Measurements from ENCODE around the gene CD81. TPM values are rescaled to one million over a fixed set of nuclear protein-coding genes. Genes with fewer than 3 reads are reported as not detected.
"Not testable (repeated sequence)": the region's sequence is repeated elsewhere in the genome, so short reads cannot be mapped to it uniquely, and the experiment has no call there.

CD81 gene
- total RNA-seq, 1 experiment from 2014 or later, result 416 TPM

DNA sequence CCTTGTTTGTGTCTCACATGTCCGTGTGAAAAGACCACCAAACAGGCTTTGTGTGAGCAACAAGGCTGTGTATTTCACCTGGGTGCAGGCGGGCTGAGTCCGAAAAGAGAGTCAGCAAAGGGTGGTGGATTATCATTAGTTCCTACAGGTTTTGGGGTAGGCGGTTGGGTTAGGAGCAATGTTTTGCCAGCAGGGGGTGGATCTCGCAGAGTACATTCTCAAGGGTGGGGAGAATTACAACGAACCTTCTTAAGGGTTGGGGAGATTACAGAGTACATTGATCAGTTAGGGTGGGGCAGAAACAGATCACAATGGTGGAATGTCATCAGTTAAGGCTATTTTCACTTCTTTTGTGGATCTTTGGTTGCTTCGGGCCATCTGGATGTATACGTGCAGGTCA is 38.4 kb upstream of the CD81 start:
- ATAC-seq; DNase-seq (ENCODE audit: low read depth, low spot score); CTCF ChIA-PET; H3K4me3 ChIP-seq (ENCODE audit: low read depth in 2 of 2, low read length in 2 of 2); in situ Hi-C loops (cut with HindIII; ENCODE audit: low pct_unique_long_range_greater_than_20kb, low sequenced_read_pairs); POLR2A ChIA-PET; H3K4me1 ChIP-seq (ENCODE audit: control insufficient read depth, insufficient read depth, low read length); H3K36me3 ChIP-seq (ENCODE audit: control insufficient read depth, insufficient read depth, low read length); H3K9me3 ChIP-seq (ENCODE audit: control insufficient read depth, insufficient read depth, low read depth, low read length); H3K27ac ChIP-seq (ENCODE audit: low read length); BruUV-seq (replicated peaks); intact Hi-C loops (cut with micrococcal nuclease; ENCODE audit: unreplicated experiment): not testable (repeated sequence)
- peaks cover 22% of the 10 kb centered on the region for H3K27me3 ChIP-seq (ENCODE audit: control insufficient read depth, insufficient read depth, low read length)

DNA sequence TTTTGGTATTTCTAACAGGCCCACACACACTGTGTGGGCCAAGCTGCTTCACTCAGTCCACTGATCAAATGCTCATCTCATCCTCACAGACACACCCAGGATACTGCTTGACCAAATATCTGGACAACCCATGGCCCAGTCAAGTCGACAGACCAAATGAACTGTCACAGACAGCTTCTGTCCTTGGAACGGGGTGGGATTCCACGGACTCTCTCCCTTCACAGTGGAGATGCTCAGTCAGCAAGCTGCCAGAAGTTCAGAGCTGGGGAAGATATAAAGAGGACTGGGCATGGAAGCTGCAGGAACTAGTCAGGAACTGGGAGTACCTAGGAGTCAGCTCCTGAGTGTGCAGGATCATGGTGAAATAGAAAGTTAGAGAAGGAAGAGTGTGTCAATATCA is 34.6 kb upstream of the CD81 start:
- intact Hi-C loops (cut with micrococcal nuclease; ENCODE audit: unreplicated experiment) (no loop called here), in situ Hi-C loops (cut with HindIII; ENCODE audit: low pct_unique_long_range_greater_than_20kb, low sequenced_read_pairs) (no loop called here)
- peaks cover 17% of the 10 kb centered on the region for H3K27me3 ChIP-seq (ENCODE audit: control insufficient read depth, insufficient read depth, low read length)
- ChIA-PET POLR2A (no interaction called here), CTCF (interaction anchor here (0.5 kb wide), 1 partner anchor 29 kb away, joined by 5 read pairs; no protein-coding TSS in a partner anchor)
- no peaks in the 10 kb centered on the region for H3K36me3 ChIP-seq (ENCODE audit: control insufficient read depth, insufficient read depth, low read length)
- H3K4me3 ChIP-seq (ENCODE audit: low read depth in 2 of 2, low read length in 2 of 2), result no peak overlapping the region
- H3K9me3 ChIP-seq (ENCODE audit: control insufficient read depth, insufficient read depth, low read depth, low read length), result no peaks in the 10 kb centered on the region
- DNase-seq (ENCODE audit: low read depth, low spot score) (no peak), ATAC-seq (no peak)
- BruUV-seq (replicated peaks), result no TSS peak
- H3K4me1 ChIP-seq (ENCODE audit: control insufficient read depth, insufficient read depth, low read length), result no peaks in the 10 kb centered on the region
- TF ChIP-seq POLR2AphosphoS5 (IDR thresholded peaks at IDR 0.05; ENCODE audit: low read depth, low read length) (no peak), SIN3A (IDR thresholded peaks at IDR 0.05; ENCODE audit: borderline replicate concordance, insufficient read depth, low read depth, low read length) (no peak), TCF7L2 (IDR thresholded peaks at IDR 0.05; ENCODE audit: low read depth, low read length) (no peak)
- TF ChIP-seq, protein P1, sequence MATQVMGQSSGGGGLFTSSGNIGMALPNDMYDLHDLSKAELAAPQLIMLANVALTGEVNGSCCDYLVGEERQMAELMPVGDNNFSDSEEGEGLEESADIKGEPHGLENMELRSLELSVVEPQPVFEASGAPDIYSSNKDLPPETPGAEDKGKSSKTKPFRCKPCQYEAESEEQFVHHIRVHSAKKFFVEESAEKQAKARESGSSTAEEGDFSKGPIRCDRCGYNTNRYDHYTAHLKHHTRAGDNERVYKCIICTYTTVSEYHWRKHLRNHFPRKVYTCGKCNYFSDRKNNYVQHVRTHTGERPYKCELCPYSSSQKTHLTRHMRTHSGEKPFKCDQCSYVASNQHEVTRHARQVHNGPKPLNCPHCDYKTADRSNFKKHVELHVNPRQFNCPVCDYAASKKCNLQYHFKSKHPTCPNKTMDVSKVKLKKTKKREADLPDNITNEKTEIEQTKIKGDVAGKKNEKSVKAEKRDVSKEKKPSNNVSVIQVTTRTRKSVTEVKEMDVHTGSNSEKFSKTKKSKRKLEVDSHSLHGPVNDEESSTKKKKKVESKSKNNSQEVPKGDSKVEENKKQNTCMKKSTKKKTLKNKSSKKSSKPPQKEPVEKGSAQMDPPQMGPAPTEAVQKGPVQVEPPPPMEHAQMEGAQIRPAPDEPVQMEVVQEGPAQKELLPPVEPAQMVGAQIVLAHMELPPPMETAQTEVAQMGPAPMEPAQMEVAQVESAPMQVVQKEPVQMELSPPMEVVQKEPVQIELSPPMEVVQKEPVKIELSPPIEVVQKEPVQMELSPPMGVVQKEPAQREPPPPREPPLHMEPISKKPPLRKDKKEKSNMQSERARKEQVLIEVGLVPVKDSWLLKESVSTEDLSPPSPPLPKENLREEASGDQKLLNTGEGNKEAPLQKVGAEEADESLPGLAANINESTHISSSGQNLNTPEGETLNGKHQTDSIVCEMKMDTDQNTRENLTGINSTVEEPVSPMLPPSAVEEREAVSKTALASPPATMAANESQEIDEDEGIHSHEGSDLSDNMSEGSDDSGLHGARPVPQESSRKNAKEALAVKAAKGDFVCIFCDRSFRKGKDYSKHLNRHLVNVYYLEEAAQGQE (IDR thresholded peaks at IDR 0.05; ENCODE audit: insufficient read depth in 1 of 2, low read depth in 2 of 2, low read length in 1 of 2), result no peak
- TF ChIP-seq, protein P2, sequence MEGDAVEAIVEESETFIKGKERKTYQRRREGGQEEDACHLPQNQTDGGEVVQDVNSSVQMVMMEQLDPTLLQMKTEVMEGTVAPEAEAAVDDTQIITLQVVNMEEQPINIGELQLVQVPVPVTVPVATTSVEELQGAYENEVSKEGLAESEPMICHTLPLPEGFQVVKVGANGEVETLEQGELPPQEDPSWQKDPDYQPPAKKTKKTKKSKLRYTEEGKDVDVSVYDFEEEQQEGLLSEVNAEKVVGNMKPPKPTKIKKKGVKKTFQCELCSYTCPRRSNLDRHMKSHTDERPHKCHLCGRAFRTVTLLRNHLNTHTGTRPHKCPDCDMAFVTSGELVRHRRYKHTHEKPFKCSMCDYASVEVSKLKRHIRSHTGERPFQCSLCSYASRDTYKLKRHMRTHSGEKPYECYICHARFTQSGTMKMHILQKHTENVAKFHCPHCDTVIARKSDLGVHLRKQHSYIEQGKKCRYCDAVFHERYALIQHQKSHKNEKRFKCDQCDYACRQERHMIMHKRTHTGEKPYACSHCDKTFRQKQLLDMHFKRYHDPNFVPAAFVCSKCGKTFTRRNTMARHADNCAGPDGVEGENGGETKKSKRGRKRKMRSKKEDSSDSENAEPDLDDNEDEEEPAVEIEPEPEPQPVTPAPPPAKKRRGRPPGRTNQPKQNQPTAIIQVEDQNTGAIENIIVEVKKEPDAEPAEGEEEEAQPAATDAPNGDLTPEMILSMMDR (IDR thresholded peaks at IDR 0.05), result no peak
- H3K27ac ChIP-seq (ENCODE audit: low read length), result no peak overlapping the region

DNA sequence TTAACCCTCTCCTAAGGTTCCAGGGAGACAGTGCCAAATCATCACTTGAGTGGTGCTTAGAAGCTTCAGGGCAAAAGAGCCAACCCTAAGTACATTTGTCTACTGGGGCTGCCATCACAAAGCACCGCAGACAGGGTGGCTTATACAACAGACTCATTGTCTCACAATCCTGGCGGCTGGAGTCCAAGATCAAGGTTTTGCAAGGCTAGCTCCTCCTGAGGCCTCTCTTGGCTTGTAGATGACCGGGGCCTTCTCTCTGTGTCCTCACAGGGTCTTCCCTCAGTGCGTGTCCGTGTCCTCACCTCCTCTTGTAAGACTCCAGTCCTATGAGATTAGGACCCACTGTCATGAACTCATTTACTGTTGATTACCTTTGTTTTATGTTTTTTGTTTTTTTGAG is 34.1 kb upstream of the CD81 start:
- ChIA-PET POLR2A (no interaction called here), CTCF (interaction anchor here (0.5 kb wide), 1 partner anchor 29 kb away, joined by 5 read pairs; no protein-coding TSS in a partner anchor)
- H3K36me3 ChIP-seq (ENCODE audit: control insufficient read depth, insufficient read depth, low read length), result no peaks in the 10 kb centered on the region
- H3K27me3 ChIP-seq (ENCODE audit: control insufficient read depth, insufficient read depth, low read length), result peaks cover 16% of the 10 kb centered on the region
- H3K4me1 ChIP-seq (ENCODE audit: control insufficient read depth, insufficient read depth, low read length), result no peaks in the 10 kb centered on the region
- ATAC-seq, result no peak
- TF ChIP-seq TCF7L2 (IDR thresholded peaks at IDR 0.05; ENCODE audit: low read depth, low read length), result no peak
- no peak for TF ChIP-seq POLR2AphosphoS5 (IDR thresholded peaks at IDR 0.05; ENCODE audit: low read depth, low read length)
- TF ChIP-seq, protein P2 (IDR thresholded peaks at IDR 0.05), result no peak
- TF ChIP-seq, protein P1 (IDR thresholded peaks at IDR 0.05; ENCODE audit: insufficient read depth in 1 of 2, low read depth in 2 of 2, low read length in 1 of 2), result no peak
- no peak for TF ChIP-seq SIN3A (IDR thresholded peaks at IDR 0.05; ENCODE audit: borderline replicate concordance, insufficient read depth, low read depth, low read length)
- no peak overlapping the region for H3K4me3 ChIP-seq (ENCODE audit: low read depth in 2 of 2, low read length in 2 of 2)
- no peak overlapping the region for H3K27ac ChIP-seq (ENCODE audit: low read length)
- intact Hi-C loops (cut with micrococcal nuclease; ENCODE audit: unreplicated experiment), result no loop called here
- no TSS peak for BruUV-seq (replicated peaks)
- no peak for DNase-seq (ENCODE audit: low read depth, low spot score)
- H3K9me3 ChIP-seq (ENCODE audit: control insufficient read depth, insufficient read depth, low read depth, low read length), result no peaks in the 10 kb centered on the region
- in situ Hi-C loops (cut with HindIII; ENCODE audit: low pct_unique_long_range_greater_than_20kb, low sequenced_read_pairs), result no loop called here
